GM12878 (cell line): Measurements from ENCODE around the gene TRANK1. TPM values are rescaled to one million over a fixed set of nuclear protein-coding genes. Genes with fewer than 3 reads are reported as not detected.
A peak's percentile ranks its signal among the peaks of the same experiment; 100 is the strongest.

Experiments used
- ATAC-seq: fragments of 200-7000 bp; cut with Tn5 transposase; 3 replicates; pipeline ENCODE4 v1.9.1; 2020; ENCODE audit warnings: mild to moderate bottlenecking, moderate library complexity
- BruUV-seq: library from RNA; stranded (reverse); fragments of 400-500 nt; replicated peaks from 2 replicates; lab custom pipeline; 2021; lab: Mats Ljungman, UMichigan
- CTCF ChIA-PET: fragments of 300-600 bp; sonication (Branson Sonifier 250); formaldehyde crosslinking; extraction: SDS; loops from one replicate; lab custom pipeline; 2021; ENCODE audit warnings: inconsistent platforms; lab: Yijun Ruan, JAX
- POLR2A ChIA-PET: fragments of 350-600 bp; formaldehyde crosslinking; extraction: SDS; loops from one replicate; lab custom pipeline; 2021; ENCODE audit warnings: inconsistent platforms; lab: Charles Lee
- RAD21 ChIA-PET: fragments of 300-600 bp; sonication (Branson Sonifier 250); formaldehyde crosslinking; loops from one replicate; lab custom pipeline; 2023; ENCODE audit warnings: antibody characterized with exemption; ENCODE audit not compliant: unreplicated experiment; lab: Charles Lee
- SMC1A ChIA-PET: fragments of 300-600 bp; sonication (Branson Sonifier 250); formaldehyde crosslinking; loops from one replicate; lab custom pipeline; 2023; ENCODE audit not compliant: unreplicated experiment, uncharacterized antibody; lab: Charles Lee
- DNase-seq: peaks from one replicate; pipeline ENCODE4 v3.0.0-alpha.2; 2011; ENCODE audit warnings: low read depth, low spot score
- FAIRE-seq: peaks from 3 replicates; lab custom pipeline; 2011; peaks lifted over from hg19 to GRCh38; lab: Jason Lieb, UNC
- H2AFZ ChIP-seq: 2 replicates; pipeline ENCODE4 v1.6.0; 2011; ENCODE audit warnings: low read depth, low read length, control low read depth; ENCODE audit not compliant: control insufficient read depth
- H3K27ac ChIP-seq: 2 replicates; pipeline ENCODE4 v1.5.1; 2011; ENCODE audit warnings: control low read depth; ENCODE audit not compliant: control insufficient read depth, insufficient read depth
- H3K27me3 ChIP-seq, 2 experiments: replicated peaks in 1 of 2; 2 replicates each; pipeline versions ENCODE4 v1.6.0 to v1.6.1; 2011; ENCODE audit warnings: low read length in 1 of 2; ENCODE audit not compliant: control insufficient read depth in 2 of 2, insufficient read depth in 2 of 2
- H3K36me3 ChIP-seq, 2 experiments: 2 replicates each; pipeline ENCODE4 v1.5.1; 2011; ENCODE audit warnings: low read length in 1 of 2; ENCODE audit not compliant: control insufficient read depth in 2 of 2, insufficient read depth in 2 of 2
- H3K4me1 ChIP-seq: 2 replicates; pipeline ENCODE4 v1.6.1; 2011; ENCODE audit warnings: mild to moderate bottlenecking, low read length, moderate library complexity, mixed read lengths; ENCODE audit not compliant: control insufficient read depth, insufficient read depth
- H3K4me2 ChIP-seq: 2 replicates; pipeline ENCODE4 v1.6.0; 2011; ENCODE audit warnings: control low read depth; ENCODE audit not compliant: control insufficient read depth, insufficient read depth
- H3K4me3 ChIP-seq: fragments of 200-600 bp; sonication (generic); 2 replicates; pipeline ENCODE4 v1.5.1; 2016
- H3K79me2 ChIP-seq: 2 replicates; pipeline ENCODE4 v1.6.0; 2011; ENCODE audit warnings: low read length; ENCODE audit not compliant: control insufficient read depth, insufficient read depth
- H3K9ac ChIP-seq: 2 replicates; pipeline ENCODE4 v1.8.0; 2011; ENCODE audit warnings: low read length, control low read depth, mixed read lengths; ENCODE audit not compliant: control insufficient read depth, insufficient read depth
- H3K9me3 ChIP-seq: replicated peaks from 3 replicates; pipeline ENCODE4 v1.5.1; 2011; ENCODE audit warnings: mild to moderate bottlenecking, low read length; ENCODE audit not compliant: control insufficient read depth, insufficient read depth
- H4K20me1 ChIP-seq: 2 replicates; pipeline ENCODE4 v1.6.0; 2011; ENCODE audit not compliant: control insufficient read depth, insufficient read depth
- ATF7 ChIP-seq: fragments of 450-650 bp; IDR thresholded peaks from 2 replicates; pipeline ENCODE4 v1.6.1; 2016; ENCODE audit warnings: low read depth, mild to moderate bottlenecking
- BCL11A ChIP-seq: IDR thresholded peaks from 2 replicates; pipeline ENCODE4 v1.6.1; 2011; ENCODE audit warnings: low read depth, low read length
- CBFB ChIP-seq: IDR thresholded peaks from 2 replicates; pipeline ENCODE4 v1.6.1; 2016; ENCODE audit warnings: antibody characterized with exemption, low read depth
- CEBPB ChIP-seq, 2 experiments: fragments of 150-350 bp in 1 of 2; IDR thresholded peaks; 2 replicates each; pipeline ENCODE4 v1.6.1; 2012 to 2014; ENCODE audit warnings: low read depth in 2 of 2, low read length in 2 of 2, borderline replicate concordance in 1 of 2, inconsistent platforms in 1 of 2
- CHD4 ChIP-seq: fragments of 200-600 bp; sonication (generic); IDR thresholded peaks from 2 replicates; pipeline ENCODE4 v1.6.1; 2016; ENCODE audit warnings: mild to moderate bottlenecking
- CREM ChIP-seq: IDR thresholded peaks from 2 replicates; pipeline ENCODE4 v1.6.1; 2014; ENCODE audit warnings: antibody characterized with exemption, low read depth
- JUND ChIP-seq: IDR thresholded peaks from 2 replicates; pipeline ENCODE4 v1.6.1; 2012; ENCODE audit warnings: low read depth, mild to moderate bottlenecking, low read length, improper control_type of control experiment, moderate library complexity
- MTA3 ChIP-seq: IDR thresholded peaks from 2 replicates; pipeline ENCODE4 v1.6.1; 2012; ENCODE audit warnings: low read length, inconsistent platforms, borderline replicate concordance
- RAD21 ChIP-seq: IDR thresholded peaks from 2 replicates; pipeline ENCODE4 v1.6.1; 2011; ENCODE audit warnings: mild to moderate bottlenecking, low read depth, low read length, moderate library complexity; ENCODE audit not compliant: insufficient read depth
- SUZ12 ChIP-seq: fragments of 200-600 bp; sonication (generic); IDR thresholded peaks from one replicate; pipeline ENCODE4 v1.6.1; 2018; ENCODE audit warnings: antibody characterized with exemption, mild to moderate bottlenecking; ENCODE audit not compliant: unreplicated experiment
- ZBED1 ChIP-seq: IDR thresholded peaks from 2 replicates; pipeline ENCODE4 v1.6.1; 2016; ENCODE audit warnings: borderline replicate concordance
- ZNF622 ChIP-seq: fragments of 450-650 bp; IDR thresholded peaks from 2 replicates; pipeline ENCODE4 v1.6.1; 2017; ENCODE audit warnings: mild to moderate bottlenecking, inconsistent platforms
- WGBS: methylation state at CpG from one replicate; pipeline ENCODE4 v1.1.6; 2016; ENCODE audit warnings: low lambda C conversion rate; ENCODE audit not compliant: insufficient replicate concordance, insufficient coverage; ENCODE audit errors: missing lambda C conversion rate; 5-methylcytosine and 5-hydroxymethylcytosine counted together
- in situ Hi-C: fragments of 300-500 bp; cut with MboI; formaldehyde crosslinking; loops from 9 replicates; pipeline ENCODE4 v1.14.3; 2018; ENCODE audit warnings: mixed read lengths
- intact Hi-C: fragments of 100-400 bp; cut with micrococcal nuclease; formaldehyde crosslinking; loops from one replicate; pipeline ENCODE4 v1.14.2; 2022; ENCODE audit not compliant: unreplicated experiment
- polyA plus RNA-seq, 11 experiments: library from polyadenylated mRNA; depleted of rRNA in 4 of 11; unstranded in 6 of 11; stranded (reverse) in 5 of 11; fragments of >200 nt; fragmentation: Nextera tagmentation in 4 of 11; fragmentation: Illumina TruSeq in 1 of 11; extraction: Ambion mirVana in 4 of 11; extraction: Trizol in 1 of 11; gene quantifications; 1 replicate in 1 of 11; 2 replicates in 10 of 11; pipeline versions ENCODE4 v1.2.1 to v1.2.3, GENCODE V29; 2011 to 2016; ENCODE audit warnings: inconsistent platforms in 2 of 11, missing spikeins in 2 of 11, low read depth in 1 of 11
- total RNA-seq, 4 experiments: library from RNA; depleted of rRNA in 3 of 4; stranded (reverse); fragments of >200 nt in 3 of 4; fragmentation: Illumina TruSeq in 1 of 4; extraction: Trizol in 1 of 4; gene quantifications; 2 replicates each; pipeline versions ENCODE4 v1.2.1 to v1.2.3, GENCODE V29; 2013 to 2021
- TF ChIP-seq, protein P1 (sequence below): fragments of 450-650 bp; IDR thresholded peaks from 2 replicates; pipeline ENCODE4 v1.6.1; 2017; ENCODE audit warnings: low read depth, mild to moderate bottlenecking, moderate library complexity
- TF ChIP-seq, protein P2 (sequence below): IDR thresholded peaks from 2 replicates; pipeline ENCODE4 v1.6.1; 2011; ENCODE audit warnings: low read depth, mild to moderate bottlenecking, low read length, moderate library complexity, borderline replicate concordance; ENCODE audit errors: extremely low read depth
- TF ChIP-seq, protein P3 (sequence below): fragments of 450-650 bp; IDR thresholded peaks from 2 replicates; pipeline ENCODE4 v1.6.1; 2016; ENCODE audit warnings: mild to moderate bottlenecking

The TRANK1 gene
- total and polyA plus RNA-seq, 10 of the 15 experiments (the other 5 are each of a cell fraction or from before 2014, with no cell fraction given) = 0.46 to 8.8 (median 1.1) TPM

DNA sequence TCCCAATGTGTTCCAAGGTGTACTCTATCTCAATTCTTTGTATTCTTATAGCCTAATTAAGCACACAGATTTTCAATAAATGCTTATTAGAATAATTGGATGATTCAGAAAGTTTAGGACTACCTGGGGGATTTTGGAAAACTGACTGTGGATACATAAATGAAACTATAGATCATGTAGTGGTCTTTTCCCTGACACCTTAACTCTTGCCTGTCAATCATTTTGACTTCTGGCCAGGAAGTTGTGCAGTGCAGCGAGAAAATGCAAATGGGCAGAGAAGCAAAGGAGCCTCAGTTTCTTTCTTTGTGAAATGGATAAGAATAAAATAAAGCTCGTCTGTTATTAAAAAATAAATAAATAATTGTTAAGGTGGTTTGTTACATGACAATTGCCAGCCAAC, 133.1 kb downstream of the TRANK1 start:
- no TSS peak for BruUV-seq
- no peak for FAIRE-seq

DNA sequence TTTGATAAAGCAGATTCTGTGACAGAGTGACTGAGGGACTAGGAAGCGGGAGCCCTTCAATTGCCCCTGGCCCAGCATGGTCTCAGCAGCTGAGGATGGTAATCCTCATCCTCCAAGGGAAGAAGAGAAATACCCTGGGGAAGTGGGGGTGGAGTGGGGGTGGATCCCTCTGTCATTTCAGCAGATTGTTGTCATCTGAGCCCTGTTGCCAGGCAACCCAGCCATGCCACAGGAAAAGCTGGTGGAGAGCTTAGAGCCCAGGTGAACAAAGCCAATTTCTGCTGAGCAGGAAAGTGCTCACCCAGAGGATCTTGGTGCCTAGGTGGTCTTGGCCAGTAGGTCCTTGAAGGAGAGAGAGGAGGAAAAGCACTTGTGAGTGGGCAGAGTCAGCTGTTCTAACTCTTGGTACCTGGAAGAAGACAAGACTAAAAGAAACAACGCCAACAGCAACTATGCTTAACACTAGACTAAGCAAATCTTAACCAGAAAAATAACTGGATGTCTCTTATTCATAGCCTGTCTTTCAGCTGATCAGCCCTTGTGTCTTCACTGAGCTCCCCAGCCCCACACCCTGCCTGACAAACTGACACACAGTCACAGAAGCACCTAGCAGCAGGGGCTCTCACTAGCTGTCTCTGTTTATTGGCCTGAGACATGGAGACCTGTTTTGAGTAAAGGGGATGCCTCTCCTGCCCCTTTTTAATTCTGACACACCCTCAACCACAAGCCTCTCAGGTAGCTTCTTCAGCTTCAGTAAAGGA, 140.4 kb downstream of the TRANK1 start:
- ChIA-PET SMC1A (no interaction called here), POLR2A (no interaction called here), CTCF (interaction anchor here (1.2 kb wide), 1 partner anchor 12 kb away, joined by 3 read pairs; no protein-coding TSS in a partner anchor), RAD21 (no interaction called here)
- no peak for FAIRE-seq
- H3K4me1 ChIP-seq = no peaks in the 10 kb centered on the region
- H3K9ac ChIP-seq = no peak overlapping the region
- no peaks in the 10 kb centered on the region for H3K36me3 ChIP-seq
- ATAC-seq = no peak
- H3K4me2 ChIP-seq = no peak overlapping the region
- no peak overlapping the region for H2AFZ ChIP-seq
- no peaks in the 10 kb centered on the region for H3K9me3 ChIP-seq
- no peak for DNase-seq
- H3K79me2 ChIP-seq = no peaks in the 10 kb centered on the region
- WGBS = 65% methylated on average over 2 of the region's 2 CpGs
- H3K27ac ChIP-seq = no peak overlapping the region
- in situ Hi-C loops = no loop called here
- no peaks in the 10 kb centered on the region for H3K27me3 ChIP-seq
- BruUV-seq = no TSS peak
- no peak overlapping the region for H3K4me3 ChIP-seq
- no peak for TF ChIP-seq MTA3
- TF ChIP-seq BCL11A = no peak
- no peak for TF ChIP-seq CREM
- no peak for TF ChIP-seq ZBED1
- TF ChIP-seq JUND = no peak
- no peak for TF ChIP-seq CHD4
- no peak for TF ChIP-seq RAD21
- no peak for TF ChIP-seq ZNF622
- TF ChIP-seq ATF7 = no peak
- TF ChIP-seq, protein P1, sequence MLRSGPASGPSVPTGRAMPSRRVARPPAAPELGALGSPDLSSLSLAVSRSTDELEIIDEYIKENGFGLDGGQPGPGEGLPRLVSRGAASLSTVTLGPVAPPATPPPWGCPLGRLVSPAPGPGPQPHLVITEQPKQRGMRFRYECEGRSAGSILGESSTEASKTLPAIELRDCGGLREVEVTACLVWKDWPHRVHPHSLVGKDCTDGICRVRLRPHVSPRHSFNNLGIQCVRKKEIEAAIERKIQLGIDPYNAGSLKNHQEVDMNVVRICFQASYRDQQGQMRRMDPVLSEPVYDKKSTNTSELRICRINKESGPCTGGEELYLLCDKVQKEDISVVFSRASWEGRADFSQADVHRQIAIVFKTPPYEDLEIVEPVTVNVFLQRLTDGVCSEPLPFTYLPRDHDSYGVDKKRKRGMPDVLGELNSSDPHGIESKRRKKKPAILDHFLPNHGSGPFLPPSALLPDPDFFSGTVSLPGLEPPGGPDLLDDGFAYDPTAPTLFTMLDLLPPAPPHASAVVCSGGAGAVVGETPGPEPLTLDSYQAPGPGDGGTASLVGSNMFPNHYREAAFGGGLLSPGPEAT = no peak
- TF ChIP-seq CEBPB (IDR thresholded peaks at IDR 0.05; ENCODE audit: borderline replicate concordance in 1 of 2, low read depth in 2 of 2, low read length in 2 of 2) = no peak
- TF ChIP-seq, protein P2, sequence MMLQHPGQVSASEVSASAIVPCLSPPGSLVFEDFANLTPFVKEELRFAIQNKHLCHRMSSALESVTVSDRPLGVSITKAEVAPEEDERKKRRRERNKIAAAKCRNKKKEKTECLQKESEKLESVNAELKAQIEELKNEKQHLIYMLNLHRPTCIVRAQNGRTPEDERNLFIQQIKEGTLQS = no peak
- TF ChIP-seq SUZ12 = no peak
- intact Hi-C loops = no loop called here
- H4K20me1 ChIP-seq = no peaks in the 10 kb centered on the region

More for the DNA sequence above, 133.1 kb downstream of the TRANK1 start:
- H3K27me3 ChIP-seq = peaks cover 0 to 4% of the 10 kb centered on the region in 2 experiments; a peak in 1 of 4 replicates
- intact Hi-C loops (no loop called here), in situ Hi-C loops (no loop called here)
- ATAC-seq = no peak
- TF ChIP-seq, protein P3, sequence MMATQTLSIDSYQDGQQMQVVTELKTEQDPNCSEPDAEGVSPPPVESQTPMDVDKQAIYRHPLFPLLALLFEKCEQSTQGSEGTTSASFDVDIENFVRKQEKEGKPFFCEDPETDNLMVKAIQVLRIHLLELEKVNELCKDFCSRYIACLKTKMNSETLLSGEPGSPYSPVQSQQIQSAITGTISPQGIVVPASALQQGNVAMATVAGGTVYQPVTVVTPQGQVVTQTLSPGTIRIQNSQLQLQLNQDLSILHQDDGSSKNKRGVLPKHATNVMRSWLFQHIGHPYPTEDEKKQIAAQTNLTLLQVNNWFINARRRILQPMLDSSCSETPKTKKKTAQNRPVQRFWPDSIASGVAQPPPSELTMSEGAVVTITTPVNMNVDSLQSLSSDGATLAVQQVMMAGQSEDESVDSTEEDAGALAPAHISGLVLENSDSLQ = peak; percentile 47; the same call in 1 of the 2 replicates
- no peak for TF ChIP-seq CBFB
- no peaks in the 10 kb centered on the region for H3K36me3 ChIP-seq
- SMC1A ChIA-PET = interaction anchor here (0.8 kb wide), 1 partner anchor 42 kb away, joined by 3 read pairs; no protein-coding TSS in a partner anchor
- no peak overlapping the region for H3K4me3 ChIP-seq
- H3K9ac ChIP-seq = no peak overlapping the region
- CTCF ChIA-PET = no interaction called here
- POLR2A ChIA-PET = no interaction called here
- no peaks in the 10 kb centered on the region for H3K79me2 ChIP-seq
- RAD21 ChIA-PET = no interaction called here
- H3K4me2 ChIP-seq = no peak overlapping the region
- no peaks in the 10 kb centered on the region for H3K4me1 ChIP-seq
- no peak overlapping the region for H2AFZ ChIP-seq
- H3K27ac ChIP-seq = no peak overlapping the region
- 0% methylated on average over 2 of the region's 2 CpGs for WGBS
- DNase-seq = no peak
- no peaks in the 10 kb centered on the region for H4K20me1 ChIP-seq
- no peaks in the 10 kb centered on the region for H3K9me3 ChIP-seq
